H1 (cell line): Measurements from ENCODE around the gene RUBCN. TPM values are rescaled to one million over a fixed set of nuclear protein-coding genes. Genes with fewer than 3 reads are reported as not detected.
A peak's percentile ranks its signal among the peaks of the same experiment; 100 is the strongest.

Experiments used
- CHD2 ChIP-seq: IDR thresholded peaks from 2 replicates; pipeline ENCODE4 v1.6.1; 2012; ENCODE audit warnings: low read length, improper control_type of control experiment
- CHD7 ChIP-seq: fragments of 300-600 bp; sonication (generic); IDR thresholded peaks from 2 replicates; pipeline ENCODE4 v1.7.1; 2012; ENCODE audit warnings: low read length, moderate library complexity, mild to moderate bottlenecking, inconsistent platforms; ENCODE audit not compliant: insufficient replicate concordance
- EGR1 ChIP-seq: IDR thresholded peaks from 2 replicates; pipeline ENCODE4 v1.6.1; 2011; ENCODE audit warnings: low read depth, low read length, borderline replicate concordance
- FOSL1 ChIP-seq: IDR thresholded peaks from 2 replicates; pipeline ENCODE4 v1.6.1; 2011; ENCODE audit warnings: mild to moderate bottlenecking, low read depth, low read length, moderate library complexity; ENCODE audit not compliant: insufficient read depth
- KDM4A ChIP-seq: IDR thresholded peaks from one replicate; pipeline ENCODE4 v1.7.1; 2012; ENCODE audit warnings: low read depth, mild to moderate bottlenecking, moderate library complexity, low read length, inconsistent platforms; ENCODE audit not compliant: severe bottlenecking
- MAX ChIP-seq: IDR thresholded peaks from 2 replicates; pipeline ENCODE4 v1.6.1; 2012; ENCODE audit warnings: inconsistent platforms
- POLR2A ChIP-seq, 2 experiments: IDR thresholded peaks; 1 replicate in 1 of 2; 2 replicates in 1 of 2; pipeline ENCODE4 v1.6.1; 2011; ENCODE audit warnings: low read depth in 2 of 2, low read length in 2 of 2, mild to moderate bottlenecking in 2 of 2; ENCODE audit errors: control extremely low read depth in 1 of 2
- POLR2AphosphoS5 ChIP-seq: IDR thresholded peaks from 2 replicates; pipeline ENCODE4 v1.6.1; 2011; ENCODE audit warnings: low read depth, low read length
- RBBP5 ChIP-seq: IDR thresholded peaks from 2 replicates; pipeline ENCODE4 v1.7.1; 2012; ENCODE audit warnings: low read depth, mild to moderate bottlenecking, inconsistent platforms, low read length, moderate library complexity, borderline replicate concordance
- SIN3A ChIP-seq, 2 experiments: IDR thresholded peaks in 1 of 2; conservative IDR thresholded peaks in 1 of 2; 2 replicates each; pipeline ENCODE4 v1.6.1; 2011 to 2012; ENCODE audit warnings: low read length in 2 of 2, improper control_type of control experiment in 1 of 2, low read depth in 1 of 2, mild to moderate bottlenecking in 1 of 2
- polyA plus RNA-seq, 7 experiments: library from polyadenylated mRNA; depleted of rRNA in 3 of 7; stranded (reverse) in 5 of 7; unstranded in 2 of 7; fragments of >200 nt in 5 of 7; fragments of 200-250 nt in 2 of 7; gene quantifications; 1 replicate in 5 of 7; 2 replicates in 1 of 7; 4 replicates in 1 of 7; pipeline versions ENCODE4 v1.2.1 to v1.2.3, GENCODE V29; 2011 to 2013; ENCODE audit warnings: missing spikeins in 2 of 7, mixed read lengths in 2 of 7
- total RNA-seq: library from RNA; stranded (reverse); fragmentation: NEBNext Ultra II Directional; extraction: Animal tissue kit (Norgen Biotek cat#: 25700); gene quantifications from 2 replicates; pipeline ENCODE4 v1.2.1, GENCODE V29; 2021

Gene RUBCN
- total and polyA plus RNA-seq, 2 of the 8 experiments (the other 6 are each of a cell fraction or from before 2014, with no cell fraction given), result 9.3 to 21.9 TPM

- TF ChIP-seq CHD7 (no peak), CHD2 (no peak), MAX (no peak), POLR2A (IDR thresholded peaks at IDR 0.05; ENCODE audit: control extremely low read depth in 1 of 2, low read depth in 2 of 2, low read length in 2 of 2) (no peak), SIN3A (conservative IDR thresholded peaks at IDR 0.05 in 1 of 2, IDR thresholded peaks at IDR 0.05 in 1 of 2; ENCODE audit: low read depth in 1 of 2, low read length in 2 of 2) (0 out of 4 replicates have a peak, but pooled peaks of 1 of the 2 experiments have one; percentile 49), KDM4A (peak; percentile 94), EGR1 (no peak), POLR2AphosphoS5 (no peak), RBBP5 (peak; percentile 78; the same call in 1 of the 2 replicates), FOSL1 (no peak)
These were observed 13.1 kb upstream of the RUBCN start, which contains the start of gene FYTTD1 (continued) for GRCh38 chr3:197749601-197750395.
